Neutrophil (primary cell): ENCODE measurements around the gene TBC1D10A.

ENCODE experiments used
- H3K27ac ChIP-seq: fragments of 200-600 bp; sonication (generic); 2 replicates; pipeline ENCODE4 v1.5.1; 2016; ENCODE audit warnings: mild to moderate bottlenecking, moderate library complexity
- H3K27me3 ChIP-seq: fragments of 200-600 bp; sonication (generic); 2 replicates; pipeline ENCODE4 v1.6.0; 2016; ENCODE audit warnings: mild to moderate bottlenecking
- H3K36me3 ChIP-seq: fragments of 200-600 bp; sonication (generic); 2 replicates; pipeline ENCODE4 v1.5.1; 2017
- H3K4me1 ChIP-seq, 2 experiments: fragments of 200-600 bp in 1 of 2; sonication (generic) in 1 of 2; 1 replicate in 1 of 2; 2 replicates in 1 of 2; pipeline versions ENCODE4 v1.5.1 to v1.6.1; 2013 to 2016; ENCODE audit warnings: low read depth in 1 of 2, low read length in 1 of 2, mild to moderate bottlenecking in 1 of 2, moderate library complexity in 1 of 2; ENCODE audit not compliant: control insufficient read depth in 1 of 2, insufficient read depth in 1 of 2
- H3K4me3 ChIP-seq, 2 experiments: fragments of 200-600 bp in 1 of 2; sonication (generic) in 1 of 2; 1 replicate in 1 of 2; 2 replicates in 1 of 2; pipeline ENCODE4 v1.5.1; 2013 to 2016; ENCODE audit warnings: low read depth in 1 of 2, low read length in 1 of 2, mild to moderate bottlenecking in 1 of 2, moderate library complexity in 1 of 2
- H3K9me3 ChIP-seq: fragments of 200-600 bp; sonication (generic); 2 replicates; pipeline ENCODE4 v1.5.1; 2016
- TF ChIP-seq, protein P1 (sequence below): fragments of 200-600 bp; sonication (generic); IDR thresholded peaks from 2 replicates; pipeline ENCODE4 v1.5.1; 2016; ENCODE audit warnings: antibody characterized with exemption

Gene TBC1D10A

DNA sequence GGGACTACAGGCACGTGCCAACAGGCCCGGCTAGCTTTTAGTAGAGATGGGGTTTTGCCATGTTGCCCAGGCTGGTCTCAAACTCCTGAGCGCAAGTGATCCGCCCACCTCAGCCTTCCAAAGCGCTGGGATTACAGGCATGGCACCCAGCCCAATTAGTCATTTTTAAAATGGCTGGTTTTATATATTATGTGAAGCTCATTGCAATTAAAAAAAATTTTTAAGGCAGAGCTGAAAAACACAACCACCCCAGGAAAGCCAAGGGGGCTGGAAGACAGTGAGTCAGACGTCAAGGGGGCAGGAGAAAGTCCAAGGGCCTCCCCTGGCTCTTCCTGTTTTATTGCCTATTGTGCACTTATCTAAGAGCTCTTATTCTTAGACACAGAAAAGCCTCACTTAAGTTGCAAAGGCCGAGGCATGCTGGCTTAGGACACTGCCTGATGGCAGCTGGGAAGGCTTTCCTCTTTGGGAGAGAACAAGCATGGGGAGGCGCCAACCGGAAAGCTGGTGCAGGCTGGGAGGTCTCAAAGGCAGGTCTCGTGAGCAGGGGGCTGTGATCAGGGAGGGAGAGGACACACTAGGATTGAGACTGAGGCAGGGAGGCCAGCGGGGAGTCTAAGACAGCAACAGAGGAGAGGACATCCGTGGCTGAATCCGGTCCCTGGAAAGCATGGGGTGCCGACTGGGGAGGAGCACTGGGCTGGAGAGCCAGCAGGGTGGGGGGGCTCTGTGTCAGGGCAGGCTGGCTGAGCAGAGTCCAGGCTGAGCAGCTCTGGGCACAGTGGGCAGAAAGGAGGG lies 49.0 kb downstream of the TBC1D10A start:
- H3K9me3 ChIP-seq, result no peaks in the 10 kb centered on the region
- H3K4me1 ChIP-seq, result peaks cover 77 to 80% of the 10 kb centered on the region in 2 experiments
- H3K36me3 ChIP-seq, result no peaks in the 10 kb centered on the region
- no peak overlapping the region for H3K4me3 ChIP-seq
- TF ChIP-seq, protein P1, sequence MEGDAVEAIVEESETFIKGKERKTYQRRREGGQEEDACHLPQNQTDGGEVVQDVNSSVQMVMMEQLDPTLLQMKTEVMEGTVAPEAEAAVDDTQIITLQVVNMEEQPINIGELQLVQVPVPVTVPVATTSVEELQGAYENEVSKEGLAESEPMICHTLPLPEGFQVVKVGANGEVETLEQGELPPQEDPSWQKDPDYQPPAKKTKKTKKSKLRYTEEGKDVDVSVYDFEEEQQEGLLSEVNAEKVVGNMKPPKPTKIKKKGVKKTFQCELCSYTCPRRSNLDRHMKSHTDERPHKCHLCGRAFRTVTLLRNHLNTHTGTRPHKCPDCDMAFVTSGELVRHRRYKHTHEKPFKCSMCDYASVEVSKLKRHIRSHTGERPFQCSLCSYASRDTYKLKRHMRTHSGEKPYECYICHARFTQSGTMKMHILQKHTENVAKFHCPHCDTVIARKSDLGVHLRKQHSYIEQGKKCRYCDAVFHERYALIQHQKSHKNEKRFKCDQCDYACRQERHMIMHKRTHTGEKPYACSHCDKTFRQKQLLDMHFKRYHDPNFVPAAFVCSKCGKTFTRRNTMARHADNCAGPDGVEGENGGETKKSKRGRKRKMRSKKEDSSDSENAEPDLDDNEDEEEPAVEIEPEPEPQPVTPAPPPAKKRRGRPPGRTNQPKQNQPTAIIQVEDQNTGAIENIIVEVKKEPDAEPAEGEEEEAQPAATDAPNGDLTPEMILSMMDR, result no peak
- no peaks in the 10 kb centered on the region for H3K27me3 ChIP-seq
- no peak overlapping the region for H3K27ac ChIP-seq

DNA sequence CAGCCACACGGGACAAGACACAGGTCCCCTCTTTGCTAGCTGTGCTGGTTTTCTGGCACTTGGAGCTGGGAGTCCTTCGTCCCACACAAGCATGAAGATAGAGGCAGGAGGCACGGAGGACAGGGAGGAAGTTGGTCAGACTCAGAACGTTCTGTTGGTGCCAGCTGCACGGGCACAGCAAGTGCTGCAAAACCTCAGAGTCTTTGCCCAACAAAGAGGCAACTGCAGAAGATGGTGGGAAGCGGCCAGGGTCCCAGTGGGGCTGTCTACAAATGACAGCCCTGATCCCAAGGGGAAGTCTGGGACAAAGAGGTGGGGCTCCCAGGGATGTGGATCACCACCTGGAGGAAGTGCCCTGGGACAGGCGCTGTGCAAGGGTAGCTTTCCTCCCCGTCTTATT lies 50.7 kb downstream of the TBC1D10A start:
- H3K9me3 ChIP-seq, result no peaks in the 10 kb centered on the region
- H3K4me3 ChIP-seq, result no peak overlapping the region
- peaks cover 83 to 87% of the 10 kb centered on the region in 2 experiments for H3K4me1 ChIP-seq
- TF ChIP-seq, protein P1, result no peak
- no peaks in the 10 kb centered on the region for H3K27me3 ChIP-seq
- peak overlapping the region; percentile 60 for H3K27ac ChIP-seq
- H3K36me3 ChIP-seq, result no peaks in the 10 kb centered on the region

DNA sequence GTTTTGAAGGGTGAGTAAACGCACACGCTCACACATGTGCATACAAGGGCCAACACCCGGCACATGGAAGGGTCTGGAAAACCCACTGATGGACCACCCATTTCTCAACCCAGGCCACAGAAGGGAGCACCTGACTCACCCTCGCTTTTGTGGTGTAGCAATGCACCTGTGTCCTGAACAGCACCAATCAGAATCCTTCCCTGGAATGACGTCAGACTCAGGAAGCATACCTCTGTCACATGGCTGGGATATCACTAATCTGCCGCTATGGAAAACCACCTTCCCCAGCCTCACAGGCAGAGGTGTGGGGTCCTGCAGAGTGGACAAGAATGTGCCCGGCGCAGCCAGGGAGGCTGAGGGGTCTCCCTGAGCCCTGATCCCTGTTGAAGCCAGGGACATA lies 51.1 kb downstream of the TBC1D10A start:
- Histone ChIP-seq H3K4me1 (peaks cover 87 to 92% of the 10 kb centered on the region in 2 experiments), H3K27ac (peak overlapping the region; percentile 60), H3K4me3 (no peak overlapping the region), H3K9me3 (no peaks in the 10 kb centered on the region), H3K27me3 (no peaks in the 10 kb centered on the region), H3K36me3 (no peaks in the 10 kb centered on the region)
- TF ChIP-seq, protein P1, result no peak

DNA sequence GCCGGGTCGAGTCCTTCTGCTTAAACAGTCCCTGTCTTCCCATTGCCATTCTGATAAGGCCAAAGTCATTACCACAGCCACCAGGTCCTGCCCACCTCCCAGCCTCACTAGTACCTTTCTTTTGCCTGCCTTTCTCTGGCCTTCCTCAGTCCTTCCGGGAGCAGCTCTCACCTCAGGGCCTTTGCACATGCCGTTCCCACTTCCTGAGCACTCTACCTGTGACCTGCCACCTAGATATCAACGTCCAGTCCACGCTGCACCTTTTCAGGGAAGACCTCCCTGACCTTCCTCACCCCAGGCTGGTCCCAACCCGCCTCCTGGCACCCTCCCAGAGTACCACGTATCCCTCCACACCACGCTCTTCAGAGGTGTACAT lies 52.3 kb downstream of the TBC1D10A start:
- H3K36me3 ChIP-seq, result no peaks in the 10 kb centered on the region
- H3K9me3 ChIP-seq, result no peaks in the 10 kb centered on the region
- H3K4me3 ChIP-seq, result no peak overlapping the region
- TF ChIP-seq, protein P1, result no peak
- peaks cover 91 to 96% of the 10 kb centered on the region in 2 experiments for H3K4me1 ChIP-seq
- no peaks in the 10 kb centered on the region for H3K27me3 ChIP-seq
- peak overlapping the region; percentile 100 for H3K27ac ChIP-seq

DNA sequence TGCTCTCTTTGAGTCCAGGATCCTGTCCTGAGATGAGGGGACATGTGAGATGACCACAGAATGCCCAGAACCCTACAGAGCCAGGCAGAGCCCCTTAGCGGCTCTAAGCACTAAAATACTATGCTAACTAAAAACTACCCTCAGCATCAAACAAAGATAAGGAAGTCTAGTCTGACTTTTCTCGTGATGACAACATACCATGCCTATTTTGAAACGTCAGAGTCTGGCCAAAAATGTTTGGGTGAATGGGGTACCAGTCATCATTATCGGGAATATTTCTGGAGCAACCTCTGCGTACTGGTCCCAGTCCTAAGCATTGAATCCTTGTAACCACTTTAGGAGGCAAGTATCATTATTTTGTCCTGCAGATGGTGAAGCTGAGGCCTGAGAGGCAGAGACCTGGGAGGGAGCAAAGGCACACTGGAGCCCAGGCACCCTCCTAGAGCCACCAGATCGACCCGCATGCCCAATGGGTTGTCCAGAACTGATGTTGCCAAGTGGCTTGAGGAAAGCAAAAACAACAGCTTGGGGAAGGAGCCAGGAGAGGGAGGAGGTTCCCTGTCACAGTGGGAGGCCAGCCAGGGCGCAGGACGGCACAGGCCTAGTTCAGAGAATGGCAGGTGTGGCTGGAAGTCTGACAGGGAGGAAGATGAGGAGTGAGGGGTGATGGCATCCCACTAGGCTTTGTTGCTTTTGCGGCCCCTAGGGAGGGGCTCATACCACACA lies 52.9 kb downstream of the TBC1D10A start:
- H3K27ac ChIP-seq, result peak overlapping the region; percentile 100
- peak overlapping the region in 1 of 2 experiments; percentile 36 for H3K4me3 ChIP-seq
- no peaks in the 10 kb centered on the region for H3K27me3 ChIP-seq
- H3K4me1 ChIP-seq, result peaks cover 91 to 96% of the 10 kb centered on the region in 2 experiments
- TF ChIP-seq, protein P1, result no peak
- H3K9me3 ChIP-seq, result no peaks in the 10 kb centered on the region
- peaks cover 2% of the 10 kb centered on the region for H3K36me3 ChIP-seq
